SK-N-SH (cell line): ENCODE measurements around the gene LGALS3BP. TPM values are rescaled to one million over a fixed set of nuclear protein-coding genes. Genes with fewer than 3 reads are reported as not detected.

ENCODE experiments used
- CTCF ChIA-PET: fragments of 300-600, 350-600 bp; formaldehyde crosslinking; extraction: SDS; loops from one replicate; lab custom pipeline; 2021; lab: Yijun Ruan, JAX
- POLR2A ChIA-PET: fragments of 350-600 bp; sonication (Branson Sonifier 250); formaldehyde crosslinking; extraction: SDS; loops from one replicate; lab custom pipeline; 2020; ENCODE audit warnings: antibody characterized with exemption, inconsistent platforms; lab: Yijun Ruan, JAX
- DNase-seq: peaks from one replicate; pipeline ENCODE4 v3.0.0; 2012
- H2AFZ ChIP-seq: fragments of 200-600 bp; sonication (generic); 2 replicates; pipeline ENCODE4 v1.8.1; 2016; ENCODE audit warnings: antibody characterized with exemption, mild to moderate bottlenecking, low read depth
- H3F3A ChIP-seq: fragments of 200-600 bp; sonication (generic); replicated peaks from 2 replicates; pipeline ENCODE3; 2016; ENCODE audit warnings: antibody characterized with exemption, mild to moderate bottlenecking; ENCODE audit not compliant: insufficient read depth
- H3K27ac ChIP-seq, 2 experiments: fragments of 200-500 bp in 1 of 2; fragments of 200-600 bp in 1 of 2; sonication (Bioruptor generic) in 1 of 2; sonication (generic), shearing (Covaris generic) in 1 of 2; 2 replicates each; pipeline versions ENCODE4 v1.5.1 to v1.6.1; 2014 to 2016; ENCODE audit warnings: low read depth in 2 of 2, inconsistent platforms in 1 of 2, low read length in 1 of 2, mild to moderate bottlenecking in 1 of 2, mixed read lengths in 1 of 2
- H3K27me3 ChIP-seq: fragments of 200-600 bp; sonication (generic), shearing (Covaris generic); 2 replicates; pipeline ENCODE4 v1.6.1; 2016; ENCODE audit warnings: mixed run types; ENCODE audit not compliant: insufficient read depth
- H3K36me3 ChIP-seq, 2 experiments: fragments of 200-500 bp in 1 of 2; fragments of 200-600 bp in 1 of 2; sonication (Bioruptor generic) in 1 of 2; sonication (generic) in 1 of 2; replicated peaks in 1 of 2; 2 replicates each; pipeline versions ENCODE3 to v1.5.1; 2014 to 2016; ENCODE audit warnings: low read length in 1 of 2, mild to moderate bottlenecking in 1 of 2; ENCODE audit not compliant: insufficient read depth in 2 of 2, control insufficient read depth in 1 of 2
- H3K4me1 ChIP-seq, 2 experiments: fragments of 200-500 bp in 1 of 2; fragments of 200-600 bp in 1 of 2; sonication (Bioruptor generic) in 1 of 2; sonication (generic), shearing (Covaris generic) in 1 of 2; 2 replicates each; pipeline versions ENCODE4 v1.5.1 to v1.6.1; 2014 to 2016; ENCODE audit warnings: low read depth in 1 of 2, low read length in 1 of 2, mixed run types in 1 of 2; ENCODE audit not compliant: insufficient read depth in 2 of 2, control insufficient read depth in 1 of 2
- H3K4me2 ChIP-seq: fragments of 200-600 bp; sonication (generic), shearing (Covaris generic); 2 replicates; pipeline ENCODE4 v1.6.1; 2017; ENCODE audit warnings: mixed run types
- H3K4me3 ChIP-seq, 2 experiments: fragments of 200-500 bp in 1 of 2; fragments of 200-600 bp in 1 of 2; sonication (Bioruptor generic) in 1 of 2; sonication (generic), shearing (Covaris generic) in 1 of 2; 2 replicates each; pipeline versions ENCODE4 v1.5.1 to v1.8.1; 2014 to 2016; ENCODE audit warnings: low read depth in 2 of 2, inconsistent platforms in 1 of 2, low read length in 1 of 2, mild to moderate bottlenecking in 1 of 2, mixed read lengths in 1 of 2, moderate library complexity in 1 of 2
- H3K79me2 ChIP-seq: fragments of 200-600 bp; sonication (generic); 2 replicates; pipeline ENCODE4 v1.8.1; 2017; ENCODE audit warnings: mild to moderate bottlenecking; ENCODE audit not compliant: insufficient read depth
- H3K9ac ChIP-seq: fragments of 200-600 bp; sonication (generic); 2 replicates; pipeline ENCODE4 v1.6.1; 2017; ENCODE audit warnings: mixed run types
- H3K9me2 ChIP-seq: fragments of 200-600 bp; sonication (generic); 2 replicates; pipeline ENCODE4 v1.6.1; 2017; ENCODE audit warnings: mixed run types
- H3K9me3 ChIP-seq: fragments of 200-600 bp; sonication (generic); 2 replicates; pipeline ENCODE4 v1.6.1; 2017; ENCODE audit warnings: mixed run types, mild to moderate bottlenecking, moderate library complexity
- H4K20me1 ChIP-seq: fragments of 200-600 bp; sonication (generic); 2 replicates; pipeline ENCODE4 v1.6.1; 2017; ENCODE audit warnings: mild to moderate bottlenecking, mixed run types; ENCODE audit not compliant: insufficient read depth
- CHD2 ChIP-seq: fragments of 150-350 bp; IDR thresholded peaks from 2 replicates; pipeline ENCODE4 v1.6.1; 2018; ENCODE audit warnings: low read length; ENCODE audit not compliant: partially characterized antibody
- CTCF ChIP-seq: fragments of 200-600 bp; sonication (generic); IDR thresholded peaks from 2 replicates; pipeline ENCODE4 v1.6.1; 2017; ENCODE audit warnings: antibody characterized with exemption, mild to moderate bottlenecking, moderate library complexity
- EP300 ChIP-seq, 2 experiments: IDR thresholded peaks; 2 replicates each; pipeline versions ENCODE4 v1.4.0 to v1.6.1; 2012; ENCODE audit warnings: borderline replicate concordance in 1 of 2, low read depth in 1 of 2, low read length in 1 of 2
- EZH2phosphoT487 ChIP-seq: fragments of 200-600 bp; sonication (generic); IDR thresholded peaks from 2 replicates; pipeline ENCODE4 v1.6.1; 2017; ENCODE audit warnings: low read depth, mixed run types, mild to moderate bottlenecking, antibody characterized with exemption, moderate library complexity, borderline replicate concordance
- FOSL2 ChIP-seq: IDR thresholded peaks from 2 replicates; pipeline ENCODE4 v1.4.0; 2012; ENCODE audit warnings: low read depth, mild to moderate bottlenecking, moderate library complexity, borderline replicate concordance
- FOXJ3 ChIP-seq: sonication (generic); formaldehyde crosslinking; IDR thresholded peaks from 2 replicates; pipeline ENCODE4 v1.5.1; 2020; ENCODE audit warnings: mild to moderate bottlenecking, missing genetic modification reagents
- FOXM1 ChIP-seq: IDR thresholded peaks from 2 replicates; pipeline ENCODE4 v1.4.0; 2012; ENCODE audit warnings: low read depth, mild to moderate bottlenecking
- GABPA ChIP-seq: IDR thresholded peaks from 2 replicates; pipeline ENCODE4 v1.4.0; 2012; ENCODE audit warnings: low read depth, mild to moderate bottlenecking
- GATA2 ChIP-seq: sonication (generic); formaldehyde crosslinking; IDR thresholded peaks from 2 replicates; pipeline ENCODE4 v1.5.0; 2020; ENCODE audit warnings: mild to moderate bottlenecking, missing genetic modification reagents
- IRF3 ChIP-seq: fragments of 150-350 bp; IDR thresholded peaks from 2 replicates; pipeline ENCODE4 v1.6.1; 2016; ENCODE audit warnings: mild to moderate bottlenecking, low read depth, low read length
- JUND ChIP-seq: IDR thresholded peaks from 2 replicates; pipeline ENCODE4 v1.4.0; 2012
- MAX ChIP-seq: IDR thresholded peaks from 2 replicates; pipeline ENCODE4 v1.4.0; 2012; ENCODE audit warnings: low read depth
- MXI1 ChIP-seq: IDR thresholded peaks from 2 replicates; pipeline ENCODE4 v1.6.1; 2012; ENCODE audit warnings: mild to moderate bottlenecking, low read depth, low read length, improper control_type of control experiment
- NRF1 ChIP-seq: IDR thresholded peaks from 2 replicates; pipeline ENCODE4 v1.6.1; 2012; ENCODE audit warnings: low read depth, mild to moderate bottlenecking, low read length
- POLR2AphosphoS5 ChIP-seq: IDR thresholded peaks from 2 replicates; pipeline ENCODE4 v1.6.1; 2012; ENCODE audit warnings: low read depth, low read length
- REST ChIP-seq: IDR thresholded peaks from 2 replicates; pipeline ENCODE4 v1.6.1; 2012; ENCODE audit warnings: mild to moderate bottlenecking, low read depth, low read length, moderate library complexity
- SMC3 ChIP-seq: IDR thresholded peaks from 2 replicates; pipeline ENCODE4 v1.6.1; 2012; ENCODE audit warnings: low read depth, low read length, improper control_type of control experiment
- TAF1 ChIP-seq: IDR thresholded peaks from 2 replicates; pipeline ENCODE4 v1.6.1; 2012; ENCODE audit warnings: low read depth, mild to moderate bottlenecking, low read length, moderate library complexity, borderline replicate concordance
- TCF12 ChIP-seq: IDR thresholded peaks from 2 replicates; pipeline ENCODE4 v1.4.0; 2012
- TEAD4 ChIP-seq: IDR thresholded peaks from 2 replicates; pipeline ENCODE4 v1.4.0; 2012; ENCODE audit warnings: mild to moderate bottlenecking, borderline replicate concordance; ENCODE audit not compliant: insufficient read depth
- USF1 ChIP-seq: IDR thresholded peaks from 2 replicates; pipeline ENCODE4 v1.4.0; 2012; ENCODE audit warnings: low read depth, borderline replicate concordance
- USF2 ChIP-seq: fragments of 150-350 bp; IDR thresholded peaks from 2 replicates; pipeline ENCODE4 v1.6.1; 2017; ENCODE audit warnings: antibody characterized with exemption, low read length, low read depth, borderline replicate concordance
- WGBS: methylation state at CpG from one replicate; pipeline ENCODE4 v1.1.6; 2017; ENCODE audit warnings: low lambda C conversion rate; 5-methylcytosine and 5-hydroxymethylcytosine counted together
- polyA plus RNA-seq, 3 experiments: library from polyadenylated mRNA; depleted of rRNA; stranded (reverse); fragments of >200 nt; gene quantifications; 2 replicates each; pipeline ENCODE4 v1.2.3, GENCODE V29; 2012

LGALS3BP gene
- polyA plus RNA-seq (2012; rRNA removed): 272 and 579 TPM in 2 replicates
- polyA plus RNA-seq (2012; cell fraction: cytosol; rRNA removed): 169 and 266 TPM in 2 replicates
- 757 and 838 TPM in 2 replicates for polyA plus RNA-seq (2012; cell fraction: nucleus; rRNA removed)

- peak; percentile 97 for DNase-seq
- Histone ChIP-seq H4K20me1 (no peaks in the 10 kb centered on the region; the same call in 1 of the 2 replicates), H3K79me2 (peaks cover 29% of the 10 kb centered on the region), H3K9me2 (no peaks in the 10 kb centered on the region), H3K27me3 (no peaks in the 10 kb centered on the region), H3K9me3 (no peaks in the 10 kb centered on the region), H3K4me2 (peak within 1 kb of the TSS; percentile 94), H2AFZ (peak within 1 kb of the TSS; percentile 98), H3K9ac (peak within 1 kb of the TSS; percentile 74), H3K4me1 (peaks cover 20 to 55% of the 10 kb centered on the region in 2 experiments; a peak in 3 of 4 replicates), H3F3A (peaks cover 15% of the 10 kb centered on the region), H3K36me3 (peaks cover 0 to 15% of the 10 kb centered on the region in 2 experiments), H3K27ac (peak within 1 kb of the TSS; percentile 56 to 98), H3K4me3 (peak within 1 kb of the TSS; percentile 44 to 68)
- ChIA-PET CTCF (interaction anchor here (0.7 to 26.0 kb wide), 11 partner anchors 9 to 860 kb away, joined by 3 to 458 read pairs (median 9); partner anchors contain the start of gene CBX4), POLR2A (interaction anchor here (0.5 to 1.7 kb wide), 6 partner anchors 16 to 460 kb away, joined by 3 to 5 read pairs (median 4); no protein-coding TSS in a partner anchor)
- 36% methylated on average over 15 of the region's 16 CpGs for WGBS
- TF ChIP-seq GABPA (peak; percentile 45; the same call in 1 of the 2 replicates), NRF1 (no peak), FOXM1 (no peak), TEAD4 (no peak), TCF12 (peak; percentile 50; the same call in 1 of the 2 replicates), FOXJ3 (CRISPR knock-in tag) (0 out of 2 replicates have a peak, but pooled peaks have one; percentile 63), EZH2phosphoT487 (no peak), GATA2 (CRISPR knock-in tag) (peak; percentile 29), MAX (peak; percentile 81), FOSL2 (no peak), EP300 (IDR thresholded peaks at IDR 0.05; ENCODE audit: borderline replicate concordance in 1 of 2, low read depth in 1 of 2, low read length in 1 of 2) (peak in 1 of 2 experiments; percentile 87; a peak in 2 of 4 replicates), USF2 (peak; percentile 42; the same call in 1 of the 2 replicates), REST (peak; percentile 15; the same call in 1 of the 2 replicates), SMC3 (no peak), TAF1 (peak; percentile 88), IRF3 (no peak), CHD2 (peak; percentile 86), JUND (no peak), CTCF (no peak), MXI1 (peak; percentile 96), USF1 (peak; percentile 87), POLR2AphosphoS5 (peak; percentile 97)
These were observed at the start of gene LGALS3BP for GRCh38 chr17:78979780-78980623. TSS of gene LGALS3BP (minus strand) at chr17:78979923. CDS start at chr17:78977191, 2,732 bp downstream.
